Natural killer cell (primary cell): ENCODE results near the gene KCNG3. TPM values are rescaled to one million over a fixed set of nuclear protein-coding genes. Genes with fewer than 3 reads are reported as not detected.

ENCODE experiments used
- ATAC-seq, 3 donors: fragments of 150-1000 bp in 2 of 3; fragments of 200-7000 bp in 1 of 3; cut with Tn5 transposase; 1 replicate in 1 of 3; 2 replicates in 2 of 3; pipeline ENCODE4 v1.10.0; 2021; ENCODE audit warnings: mild to moderate bottlenecking in 2 of 3, moderate library complexity in 2 of 3
- DNase-seq, 2 donors: peaks; one replicate each; pipeline versions ENCODE4 v3.0.0 to v3.0.0-alpha.2; 2013 to 2021; ENCODE audit warnings: mixed read lengths in 1 of 2
- H3K27ac ChIP-seq: one replicate; pipeline ENCODE4 v1.5.1; 2013; ENCODE audit warnings: mild to moderate bottlenecking, low read length
- H3K27me3 ChIP-seq: one replicate; pipeline ENCODE4 v1.6.1; 2013; ENCODE audit warnings: low read length; ENCODE audit not compliant: control insufficient read depth, insufficient read depth
- H3K36me3 ChIP-seq: one replicate; pipeline ENCODE4 v1.6.1; 2013; ENCODE audit warnings: low read length; ENCODE audit not compliant: control insufficient read depth, insufficient read depth
- H3K4me1 ChIP-seq: one replicate; pipeline ENCODE4 v1.6.1; 2013; ENCODE audit warnings: low read length; ENCODE audit not compliant: control insufficient read depth, insufficient read depth
- H3K4me3 ChIP-seq: one replicate; pipeline ENCODE4 v1.5.1; 2013; ENCODE audit warnings: low read length
- H3K9me3 ChIP-seq: one replicate; pipeline ENCODE4 v1.6.1; 2013; ENCODE audit warnings: low read length; ENCODE audit not compliant: control insufficient read depth, insufficient read depth
- H3K27ac Mint-ChIP-seq, 2 donors: one replicate each; pipeline ENCODE4 v1.8.0; 2022; ENCODE audit warnings: mild to moderate bottlenecking in 2 of 2, mixed read lengths in 2 of 2, moderate library complexity in 1 of 2
- H3K27me3 Mint-ChIP-seq, 2 donors: one replicate each; pipeline ENCODE4 v1.8.0; 2022; ENCODE audit warnings: low read depth in 2 of 2, mixed read lengths in 2 of 2
- H3K36me3 Mint-ChIP-seq: one replicate; pipeline ENCODE4 v1.8.0; 2022; ENCODE audit warnings: mixed read lengths
- H3K4me1 Mint-ChIP-seq, 2 donors: one replicate each; pipeline ENCODE4 v1.8.0; 2022; ENCODE audit warnings: mixed read lengths in 2 of 2
- H3K4me3 Mint-ChIP-seq: one replicate; pipeline ENCODE4 v1.8.0; 2022; ENCODE audit warnings: mild to moderate bottlenecking, moderate library complexity, mixed read lengths
- H3K9me3 Mint-ChIP-seq, 2 donors: one replicate each; pipeline ENCODE4 v1.8.0; 2022; ENCODE audit warnings: mixed read lengths in 2 of 2
- WGBS: methylation state at CpG from one replicate; pipeline ENCODE4 v1.1.7; 2013; ENCODE audit warnings: missing lambda C conversion rate; ENCODE audit not compliant: insufficient coverage; 5-methylcytosine and 5-hydroxymethylcytosine counted together
- intact Hi-C: fragments of 100-400 bp; cut with micrococcal nuclease; formaldehyde crosslinking; loops from one replicate; pipeline ENCODE4 v1.14.2; 2022
- total RNA-seq, 4 donors: library from RNA; stranded (reverse); fragments of 120-200 nt in 1 of 4; gene quantifications; one replicate each; pipeline versions ENCODE4 v1.2.3 to v1.2.4, GENCODE V29; 2013 to 2022
- TF ChIP-seq, protein P1 (sequence below): fragments of 200-600 bp; IDR thresholded peaks from one replicate; pipeline ENCODE4 v1.8.0; 2022; ENCODE audit warnings: antibody characterized with exemption

Gene KCNG3
- total RNA-seq, 3 donors from 2014 or later (not counting 1 experiment from before 2014, with no cell fraction given) = not detected

DNA sequence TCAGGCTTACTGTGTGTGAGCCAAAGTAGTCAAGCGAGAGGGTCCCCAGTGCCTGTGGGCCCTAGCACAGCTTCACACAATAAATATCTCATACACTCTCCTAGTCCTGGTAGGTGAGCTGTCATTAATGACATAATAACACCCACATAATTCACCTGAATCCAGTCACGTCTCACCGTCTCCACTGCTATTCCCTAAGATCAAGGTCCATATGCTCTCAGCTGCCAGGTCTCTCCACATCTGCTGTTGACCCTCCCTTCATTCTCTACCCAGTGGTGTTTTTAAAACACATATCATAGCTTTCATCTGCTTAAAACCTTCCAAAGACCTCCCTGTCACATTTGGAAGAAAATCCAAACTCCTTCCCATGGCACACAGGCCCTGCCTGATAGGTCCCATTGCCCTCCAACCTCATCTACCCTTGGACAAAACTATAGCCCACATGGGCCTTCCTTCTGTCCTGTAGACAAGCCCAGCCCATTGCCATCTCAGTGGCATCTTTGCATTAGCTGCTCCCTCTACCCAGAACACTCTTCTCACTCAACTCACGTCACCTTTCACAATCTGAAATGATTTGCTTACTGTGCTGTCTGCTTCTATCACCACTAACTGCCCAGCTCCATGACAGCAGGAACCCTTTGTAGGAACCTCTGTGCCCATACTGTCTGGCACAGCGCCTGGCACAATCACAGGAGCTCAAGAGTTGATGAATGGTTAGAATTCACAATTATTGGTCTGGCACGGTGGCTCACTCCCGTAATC is 7.5 kb downstream of the KCNG3 start:
- Mint-ChIP-seq H3K27me3 (peaks cover 13 to 30% of the 10 kb centered on the region in 2 donors), H3K9me3 (no peaks in the 10 kb centered on the region), H3K4me1 (no peaks in the 10 kb centered on the region), H3K27ac (no peak overlapping the region), H3K36me3 (no peaks in the 10 kb centered on the region), H3K4me3 (no peak overlapping the region)
- no peak for DNase-seq
- ATAC-seq = no peak
- Histone ChIP-seq H3K27ac (no peak overlapping the region), H3K27me3 (no peaks in the 10 kb centered on the region), H3K4me1 (no peaks in the 10 kb centered on the region), H3K9me3 (no peaks in the 10 kb centered on the region), H3K4me3 (no peak overlapping the region), H3K36me3 (no peaks in the 10 kb centered on the region)
- TF ChIP-seq, protein P1, sequence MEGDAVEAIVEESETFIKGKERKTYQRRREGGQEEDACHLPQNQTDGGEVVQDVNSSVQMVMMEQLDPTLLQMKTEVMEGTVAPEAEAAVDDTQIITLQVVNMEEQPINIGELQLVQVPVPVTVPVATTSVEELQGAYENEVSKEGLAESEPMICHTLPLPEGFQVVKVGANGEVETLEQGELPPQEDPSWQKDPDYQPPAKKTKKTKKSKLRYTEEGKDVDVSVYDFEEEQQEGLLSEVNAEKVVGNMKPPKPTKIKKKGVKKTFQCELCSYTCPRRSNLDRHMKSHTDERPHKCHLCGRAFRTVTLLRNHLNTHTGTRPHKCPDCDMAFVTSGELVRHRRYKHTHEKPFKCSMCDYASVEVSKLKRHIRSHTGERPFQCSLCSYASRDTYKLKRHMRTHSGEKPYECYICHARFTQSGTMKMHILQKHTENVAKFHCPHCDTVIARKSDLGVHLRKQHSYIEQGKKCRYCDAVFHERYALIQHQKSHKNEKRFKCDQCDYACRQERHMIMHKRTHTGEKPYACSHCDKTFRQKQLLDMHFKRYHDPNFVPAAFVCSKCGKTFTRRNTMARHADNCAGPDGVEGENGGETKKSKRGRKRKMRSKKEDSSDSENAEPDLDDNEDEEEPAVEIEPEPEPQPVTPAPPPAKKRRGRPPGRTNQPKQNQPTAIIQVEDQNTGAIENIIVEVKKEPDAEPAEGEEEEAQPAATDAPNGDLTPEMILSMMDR = no peak
- intact Hi-C loops = no loop called here
- 90% methylated on average over 7 of the region's 7 CpGs for WGBS

DNA sequence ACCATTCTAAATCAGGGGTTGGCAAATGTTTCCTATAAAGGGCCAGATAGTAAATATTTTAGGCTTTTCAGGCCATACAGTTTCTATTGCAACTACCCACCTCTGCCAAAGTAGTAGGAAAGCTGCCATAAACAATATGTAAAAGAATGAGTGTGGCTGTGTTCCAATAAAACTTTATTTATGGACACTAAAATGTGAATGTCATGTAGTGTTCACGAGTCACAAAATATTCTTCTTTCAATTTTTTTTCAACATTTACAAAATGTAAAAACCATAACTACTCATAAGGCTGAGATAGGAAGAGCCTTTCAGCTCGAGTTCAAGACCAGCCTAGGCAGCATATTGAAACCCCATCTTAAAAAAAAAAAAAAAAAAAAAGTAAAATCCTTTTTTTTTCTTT is 13.4 kb downstream of the KCNG3 start:
- H3K4me1 Mint-ChIP-seq = no peaks in the 10 kb centered on the region
- Histone ChIP-seq H3K27me3 (no peaks in the 10 kb centered on the region), H3K9me3 (no peaks in the 10 kb centered on the region), H3K27ac (no peak overlapping the region), H3K4me1 (no peaks in the 10 kb centered on the region), H3K4me3 (no peak overlapping the region), H3K36me3 (no peaks in the 10 kb centered on the region)
- no peaks in the 10 kb centered on the region for H3K9me3 Mint-ChIP-seq
- 74% methylated on average over 2 of the region's 2 CpGs for WGBS
- H3K27ac Mint-ChIP-seq = no peak overlapping the region
- ATAC-seq (no peak), DNase-seq (no peak)
- H3K4me3 Mint-ChIP-seq = no peak overlapping the region
- intact Hi-C loops = no loop called here
- TF ChIP-seq, protein P1 = no peak
- no peaks in the 10 kb centered on the region for H3K36me3 Mint-ChIP-seq
- peaks cover 0 to 2% of the 10 kb centered on the region in 2 donors for H3K27me3 Mint-ChIP-seq

DNA sequence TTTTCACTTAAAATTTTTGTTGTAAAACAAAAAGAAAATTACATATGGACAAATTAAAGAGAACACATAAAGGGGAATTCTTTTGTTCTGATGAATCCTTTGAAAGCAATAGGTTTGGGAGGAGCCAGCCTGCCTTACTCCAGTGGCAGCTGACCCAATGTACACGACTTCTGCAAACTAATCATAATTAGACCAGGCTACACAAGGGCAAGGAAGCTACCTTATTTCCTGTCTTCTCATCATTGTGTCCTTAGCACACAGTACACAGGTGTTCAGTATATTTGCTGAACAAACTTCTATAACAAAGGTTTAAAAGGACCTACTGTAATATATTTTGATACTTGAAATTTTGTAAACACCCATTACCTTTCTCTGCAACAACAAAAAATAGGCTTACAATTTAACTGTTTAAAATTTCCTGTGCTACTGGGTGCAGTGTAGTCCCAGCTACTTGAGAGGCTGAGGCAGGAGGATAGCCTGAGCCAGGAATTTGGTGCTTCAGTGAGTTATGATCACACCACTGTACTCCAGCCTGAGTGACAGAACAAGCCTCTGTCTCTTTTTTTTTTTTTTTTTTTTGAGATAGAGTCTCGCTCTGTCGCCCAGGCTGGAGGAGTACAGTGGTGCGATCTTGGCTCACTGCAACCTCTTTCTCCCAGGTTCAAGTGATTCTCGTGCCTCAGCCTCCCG is 18.9 kb downstream of the KCNG3 start:
- Mint-ChIP-seq H3K27ac (no peak overlapping the region), H3K9me3 (no peaks in the 10 kb centered on the region), H3K4me1 (no peaks in the 10 kb centered on the region), H3K36me3 (no peaks in the 10 kb centered on the region), H3K27me3 (no peaks in the 10 kb centered on the region), H3K4me3 (no peak overlapping the region)
- intact Hi-C loops = no loop called here
- H3K4me3 ChIP-seq = no peak overlapping the region
- 81% methylated on average over 6 of the region's 6 CpGs for WGBS
- TF ChIP-seq, protein P1 = no peak
- H3K4me1 ChIP-seq = no peaks in the 10 kb centered on the region
- H3K27ac ChIP-seq = no peak overlapping the region
- DNase-seq (no peak), ATAC-seq (no peak)
- no peaks in the 10 kb centered on the region for H3K27me3 ChIP-seq
- no peaks in the 10 kb centered on the region for H3K9me3 ChIP-seq
- no peaks in the 10 kb centered on the region for H3K36me3 ChIP-seq
